Testis (tissue), 2 donors: ENCODE results near the gene STX4.

Source experiments
- CTCF ChIP-seq, 3 experiments: fragments of 450-650 bp in 2 of 3; fragments of 200-600 bp in 1 of 3; sonication (generic) in 1 of 3; IDR thresholded peaks; one replicate each; pipeline ENCODE4 v1.5.1; 2016 to 2019; ENCODE audit warnings: antibody characterized with exemption in 3 of 3, mild to moderate bottlenecking in 2 of 3, moderate library complexity in 1 of 3
- POLR2A ChIP-seq: fragments of 450-650 bp; IDR thresholded peaks from one replicate; pipeline ENCODE4 v1.6.1; 2017; ENCODE audit warnings: antibody characterized with exemption, mild to moderate bottlenecking, moderate library complexity

- TF ChIP-seq CTCF (IDR thresholded peaks at IDR 0.05) (no peak), POLR2A (no peak)
Observed at GRCh38 chr16:31007684-31008083, 25.7 kb upstream of the STX4 start.
